PC-9 (cell line): ENCODE measurements around the gene ATP1A2. TPM values are rescaled to one million over a fixed set of nuclear protein-coding genes. Genes with fewer than 3 reads are reported as not detected.

Experiments used
- BruUV-seq: library from RNA; stranded (reverse); fragments of 400-500 nt; replicated peaks from 2 replicates; lab custom pipeline; 2021; lab: Mats Ljungman, UMichigan
- CTCF ChIA-PET: fragments of 300-600 bp; sonication (Branson Sonifier 250); formaldehyde crosslinking; loops from one replicate; lab custom pipeline; 2022; ENCODE audit warnings: antibody characterized with exemption; lab: Charles Lee
- POLR2A ChIA-PET: fragments of 300-600 bp; sonication (Branson Sonifier 250); formaldehyde crosslinking; loops from one replicate; lab custom pipeline; 2022; ENCODE audit warnings: antibody characterized with exemption; ENCODE audit not compliant: unreplicated experiment; lab: Charles Lee
- DNase-seq, 2 experiments: peaks; one replicate each; pipeline versions ENCODE4 v3.0.0 to v3.0.0-alpha.2; 2015 to 2022; ENCODE audit warnings: mixed read lengths in 1 of 2
- H2AFZ ChIP-seq: fragments of 200-600 bp; sonication (generic); 2 replicates; pipeline ENCODE4 v1.8.1; 2017; ENCODE audit warnings: antibody characterized with exemption
- H3F3A ChIP-seq: fragments of 200-600 bp; sonication (generic); 2 replicates; pipeline ENCODE4 v1.8.1; 2017; ENCODE audit warnings: antibody characterized with exemption, mild to moderate bottlenecking, low read depth; ENCODE audit not compliant: insufficient read depth
- H3K27ac ChIP-seq: fragments of 200-600 bp; sonication (generic); 2 replicates; pipeline ENCODE4 v1.6.1; 2016; ENCODE audit warnings: mixed run types
- H3K27me3 ChIP-seq: fragments of 200-600 bp; sonication (generic); 2 replicates; pipeline ENCODE4 v1.6.1; 2016; ENCODE audit warnings: low read depth, mixed run types; ENCODE audit not compliant: insufficient read depth
- H3K36me3 ChIP-seq: fragments of 200-600 bp; sonication (generic); 2 replicates; pipeline ENCODE4 v1.6.1; 2016; ENCODE audit warnings: low read depth, mixed run types
- H3K4me1 ChIP-seq: fragments of 200-600 bp; sonication (generic); replicated peaks from 2 replicates; pipeline ENCODE4 v1.6.1; 2016; ENCODE audit warnings: mixed run types; ENCODE audit not compliant: insufficient read depth
- H3K4me2 ChIP-seq: fragments of 200-600 bp; sonication (generic); 2 replicates; pipeline ENCODE4 v1.6.1; 2017; ENCODE audit warnings: mixed run types
- H3K4me3 ChIP-seq: fragments of 200-600 bp; sonication (generic); 2 replicates; pipeline ENCODE4 v1.6.1; 2016; ENCODE audit warnings: mixed run types
- H3K79me2 ChIP-seq: fragments of 200-600 bp; sonication (generic); 2 replicates; pipeline ENCODE4 v1.6.1; 2017; ENCODE audit warnings: low read depth, mixed run types
- H3K9me2 ChIP-seq: fragments of 200-600 bp; sonication (generic); 2 replicates; pipeline ENCODE4 v1.8.1; 2017; ENCODE audit warnings: mild to moderate bottlenecking; ENCODE audit not compliant: insufficient read depth
- H3K9me3 ChIP-seq: fragments of 200-600 bp; sonication (generic); 2 replicates; pipeline ENCODE4 v1.8.1; 2016; ENCODE audit warnings: low read depth; ENCODE audit not compliant: insufficient read depth
- H4K20me1 ChIP-seq: fragments of 200-600 bp; sonication (generic); 2 replicates; pipeline ENCODE4 v1.8.1; 2017; ENCODE audit not compliant: insufficient read depth
- CTCF ChIP-seq: fragments of 200-600 bp; sonication (generic); conservative IDR thresholded peaks from 2 replicates; pipeline ENCODE4 v1.6.1; 2017; ENCODE audit warnings: mixed run types, antibody characterized with exemption, mild to moderate bottlenecking, moderate library complexity
- EZH2 ChIP-seq: fragments of 200-600 bp; sonication (generic); IDR thresholded peaks from 2 replicates; pipeline ENCODE4 v1.8.0; 2017; ENCODE audit warnings: antibody characterized with exemption, low read depth
- intact Hi-C: fragments of 100-400 bp; cut with micrococcal nuclease; formaldehyde crosslinking; loops from one replicate; pipeline ENCODE4 v1.10.0; 2022; ENCODE audit not compliant: unreplicated experiment
- total RNA-seq: library from RNA; stranded (reverse); gene quantifications from 2 replicates; pipeline ENCODE4 v1.2.3, GENCODE V29; 2021

The ATP1A2 gene
- total RNA-seq, 1 experiment from 2014 or later = 1.1 TPM

GRCh38 chr1:160168609-160169369, 53.2 kb downstream of the ATP1A2 start:
- no peaks in the 10 kb centered on the region for H3K9me2 ChIP-seq
- ChIA-PET POLR2A (no interaction called here), CTCF (no interaction called here)
- H3F3A ChIP-seq = peaks cover 3% of the 10 kb centered on the region; the same call in 1 of the 2 replicates
- H3K79me2 ChIP-seq = no peaks in the 10 kb centered on the region
- no peak overlapping the region for H3K27ac ChIP-seq
- no peaks in the 10 kb centered on the region for H4K20me1 ChIP-seq
- no TSS peak for BruUV-seq
- H3K4me1 ChIP-seq = peaks cover 9% of the 10 kb centered on the region; the same call in 1 of the 2 replicates
- H3K4me3 ChIP-seq = no peak overlapping the region
- no peaks in the 10 kb centered on the region for H3K36me3 ChIP-seq
- intact Hi-C loops = no loop called here
- no peak overlapping the region for H2AFZ ChIP-seq
- DNase-seq = no peak
- peaks cover 6% of the 10 kb centered on the region for H3K27me3 ChIP-seq
- no peak overlapping the region for H3K4me2 ChIP-seq
- TF ChIP-seq CTCF = no peak
- no peak for TF ChIP-seq EZH2
- no peaks in the 10 kb centered on the region for H3K9me3 ChIP-seq

- Histone ChIP-seq H3K4me1 (peaks cover 9% of the 10 kb centered on the region; the same call in 1 of the 2 replicates), H3K9me3 (no peaks in the 10 kb centered on the region), H3K4me3 (no peak overlapping the region), H3K36me3 (no peaks in the 10 kb centered on the region), H2AFZ (no peak overlapping the region), H3K9me2 (no peaks in the 10 kb centered on the region), H3K4me2 (no peak overlapping the region), H3F3A (peaks cover 3% of the 10 kb centered on the region; the same call in 1 of the 2 replicates), H4K20me1 (no peaks in the 10 kb centered on the region), H3K27me3 (peaks cover 9% of the 10 kb centered on the region), H3K27ac (no peak overlapping the region), H3K79me2 (no peaks in the 10 kb centered on the region)
- no TSS peak for BruUV-seq
- CTCF ChIA-PET = no interaction called here
- DNase-seq = no peak
- no peak for TF ChIP-seq EZH2
- no peak for TF ChIP-seq CTCF
- POLR2A ChIA-PET = no interaction called here
- intact Hi-C loops = no loop called here
Observed at GRCh38 chr1:160169553-160170399, 54.2 kb downstream of the ATP1A2 start.

GRCh38 chr1:160171354-160171753, 55.8 kb downstream of the ATP1A2 start:
- Histone ChIP-seq H3K36me3 (no peaks in the 10 kb centered on the region), H3K4me1 (peaks cover 9% of the 10 kb centered on the region; the same call in 1 of the 2 replicates), H3K9me3 (no peaks in the 10 kb centered on the region), H3F3A (peaks cover 3% of the 10 kb centered on the region; the same call in 1 of the 2 replicates), H3K4me3 (no peak overlapping the region), H2AFZ (no peak overlapping the region), H3K27ac (no peak overlapping the region), H3K79me2 (no peaks in the 10 kb centered on the region), H3K9me2 (no peaks in the 10 kb centered on the region), H4K20me1 (no peaks in the 10 kb centered on the region), H3K27me3 (peaks cover 14% of the 10 kb centered on the region), H3K4me2 (no peak overlapping the region)
- no peak for DNase-seq
- CTCF ChIA-PET = no interaction called here
- POLR2A ChIA-PET = no interaction called here
- TF ChIP-seq CTCF = no peak
- TF ChIP-seq EZH2 = no peak
- BruUV-seq = no TSS peak
- intact Hi-C loops = no loop called here
